Hepatocyte (in vitro differentiated cells): ENCODE results near the gene NMNAT2.

Experiments used
- CTCF ChIP-seq: fragments of 200-600 bp; sonication (generic); IDR thresholded peaks from 2 replicates; pipeline ENCODE4 v1.5.1; 2016; ENCODE audit warnings: antibody characterized with exemption, mild to moderate bottlenecking; ENCODE audit not compliant: poor library complexity
- EZH2 ChIP-seq: fragments of 200-600 bp; sonication (generic); IDR thresholded peaks from 2 replicates; pipeline ENCODE4 v1.6.1; 2016; ENCODE audit warnings: antibody characterized with exemption, mild to moderate bottlenecking, borderline replicate concordance
- EZH2phosphoT487 ChIP-seq: fragments of 200-600 bp; sonication (generic); IDR thresholded peaks from one replicate; pipeline ENCODE4 v1.6.1; 2018; ENCODE audit warnings: antibody characterized with exemption, mild to moderate bottlenecking, low read depth, moderate library complexity; ENCODE audit not compliant: unreplicated experiment, severe bottlenecking

DNA sequence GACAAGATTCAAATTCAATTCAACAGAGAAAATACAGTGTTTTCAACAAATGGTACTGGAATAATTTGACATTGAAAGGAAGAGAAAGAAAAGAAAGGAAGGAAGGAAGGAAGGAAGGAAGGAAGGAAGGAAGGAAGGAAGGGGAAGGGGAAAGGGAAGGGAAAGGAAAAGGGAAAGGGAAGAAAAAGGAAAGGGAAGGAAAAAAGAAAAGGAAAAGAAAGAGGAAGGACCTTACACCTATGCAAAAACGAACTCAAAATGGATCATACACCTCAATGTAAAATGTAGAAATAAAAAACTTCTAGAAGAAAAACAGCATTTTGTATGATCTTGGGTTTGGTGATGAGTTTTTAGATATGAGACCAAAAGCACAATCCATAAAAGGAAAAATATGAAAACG, 19.9 kb upstream of the NMNAT2 start:
- TF ChIP-seq CTCF (no peak), EZH2 (no peak), EZH2phosphoT487 (no peak)
